GM19463 (cell line): ENCODE results near the gene TEX47.

ENCODE experiments used
- ATAC-seq: cut with Tn5 transposase; IDR thresholded peaks from one replicate; pipeline ENCODE4 v1.9.1; 2021; ENCODE audit warnings: mild to moderate bottlenecking, moderate library complexity; ENCODE audit not compliant: unreplicated experiment

Gene TEX47

DNA sequence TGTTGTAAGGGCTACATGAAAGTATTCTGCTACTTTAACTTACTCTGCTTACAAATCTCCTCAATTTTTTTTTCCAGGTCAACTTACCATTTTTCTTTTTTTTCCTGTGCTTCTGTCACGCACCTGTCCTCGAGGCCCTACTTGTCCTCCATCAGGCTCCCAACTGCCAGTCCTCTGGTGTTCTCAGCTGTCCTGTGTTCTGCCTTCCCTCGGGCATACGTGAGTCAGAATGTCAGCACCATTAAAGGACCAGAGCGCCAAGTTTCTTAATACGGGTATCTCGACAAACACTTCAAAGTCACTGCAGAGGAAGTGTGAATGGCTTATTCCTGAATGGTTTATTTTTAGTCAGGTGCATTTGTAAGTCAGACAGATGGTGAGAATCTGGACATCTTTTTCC, at the start of gene TEX47:
Gene TEX47 (minus strand): TSS at position 185 of the 400 bp plus-strand sequence. CDS start 795 bp downstream, outside the sequence.
- ATAC-seq, result no peak

DNA sequence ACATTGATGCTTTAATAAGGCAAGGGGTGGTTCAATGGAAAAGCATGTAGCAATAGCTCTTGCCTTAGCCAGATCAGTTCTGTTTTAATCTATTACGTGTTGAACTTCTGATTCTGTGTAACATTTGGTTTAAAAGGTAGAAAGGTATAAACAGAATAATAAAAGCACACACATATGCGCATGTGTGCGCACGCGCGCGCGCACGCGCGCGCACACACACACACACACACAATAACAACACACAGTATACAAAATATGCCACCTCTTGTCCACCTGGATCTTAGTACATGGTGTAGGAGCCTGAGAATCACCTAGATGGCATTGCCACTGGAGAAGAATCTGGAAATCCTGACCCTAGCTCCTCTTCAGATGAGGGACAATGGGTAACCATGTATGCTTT, 49.6 kb upstream of the TEX47 start:
- ATAC-seq, result no peak

DNA sequence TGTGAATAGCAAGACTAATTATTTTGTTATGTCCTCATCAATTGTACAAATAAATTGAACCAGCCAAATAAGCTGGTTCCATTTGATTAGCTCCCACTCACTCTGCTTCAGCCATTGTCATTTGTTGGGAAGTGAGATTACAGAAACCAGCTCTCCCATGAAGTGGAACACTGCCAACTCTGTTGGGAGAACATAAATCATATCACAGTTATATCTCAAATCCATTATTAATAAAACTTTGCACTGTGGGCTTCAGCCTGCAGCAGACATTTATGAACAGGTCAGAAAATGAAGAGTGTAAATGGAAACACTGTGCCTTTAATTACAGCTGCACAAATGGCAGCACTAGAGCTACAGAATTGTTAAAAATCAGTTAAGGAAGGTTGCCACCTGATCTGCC, 46.7 kb upstream of the TEX47 start:
- no peak for ATAC-seq

DNA sequence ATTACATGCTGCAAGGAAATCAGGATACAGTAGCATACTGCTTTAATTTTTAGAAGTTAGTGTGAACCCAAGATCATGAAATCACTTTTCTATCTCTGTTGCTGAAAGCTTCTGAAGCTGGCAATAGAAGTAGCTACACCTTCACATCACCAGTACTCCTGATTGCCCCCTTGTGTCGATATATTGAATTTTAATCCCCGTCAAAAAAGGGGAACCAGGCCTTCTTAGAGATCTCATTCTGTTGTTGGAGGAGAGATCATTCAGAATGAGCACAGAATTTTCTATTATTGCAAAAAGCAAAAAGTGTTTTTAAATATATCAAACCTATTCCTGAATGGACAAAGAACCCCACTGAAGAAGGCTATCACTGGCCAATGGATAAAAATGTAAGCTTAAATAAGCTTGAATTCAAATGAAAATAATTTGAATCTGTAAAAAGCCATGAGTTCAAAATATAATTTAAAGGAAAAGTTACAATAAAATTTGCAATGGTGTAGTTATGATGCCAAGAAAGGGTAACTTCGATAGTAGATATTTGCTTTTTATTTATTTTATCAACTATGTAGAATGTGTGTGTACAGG, 39.7 kb upstream of the TEX47 start:
- ATAC-seq, result peak; percentile 92

DNA sequence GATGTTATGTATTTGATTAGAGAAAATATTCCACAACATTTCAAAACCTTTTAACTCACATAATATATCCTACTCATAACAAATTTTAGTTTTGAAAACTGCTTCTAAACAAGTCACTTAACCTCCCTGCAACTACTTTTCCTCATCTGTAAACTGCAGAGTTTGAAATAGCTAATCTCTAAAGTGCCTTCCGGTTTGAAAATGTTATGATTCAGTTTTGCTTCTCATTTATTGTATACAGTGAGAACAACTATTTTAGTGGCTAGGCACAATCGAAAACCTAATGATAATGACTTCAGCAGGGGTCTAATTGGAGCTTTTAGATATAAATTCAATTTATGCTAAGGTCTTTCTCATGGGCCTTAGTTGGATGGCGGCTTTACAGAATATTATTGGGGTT, 30.7 kb upstream of the TEX47 start:
- no peak for ATAC-seq

DNA sequence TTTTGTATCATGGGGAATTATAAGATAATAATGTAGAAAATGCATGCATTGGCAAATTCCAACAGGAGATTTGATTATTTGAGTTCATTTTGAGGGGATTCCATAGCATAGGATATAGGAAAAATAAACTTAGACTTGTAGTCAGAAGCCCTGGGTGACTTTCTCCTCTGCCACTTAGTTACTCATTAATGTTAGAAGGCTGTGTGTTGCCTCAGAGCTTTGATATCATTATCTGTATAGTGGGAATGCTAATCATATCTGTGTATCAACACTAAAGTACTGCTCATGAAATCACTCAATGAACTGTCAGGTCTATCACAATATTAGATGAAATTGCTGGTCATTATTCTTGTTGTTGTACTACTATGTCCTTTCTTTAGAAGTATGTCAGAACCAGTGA, 23.0 kb upstream of the TEX47 start:
- no peak for ATAC-seq

DNA sequence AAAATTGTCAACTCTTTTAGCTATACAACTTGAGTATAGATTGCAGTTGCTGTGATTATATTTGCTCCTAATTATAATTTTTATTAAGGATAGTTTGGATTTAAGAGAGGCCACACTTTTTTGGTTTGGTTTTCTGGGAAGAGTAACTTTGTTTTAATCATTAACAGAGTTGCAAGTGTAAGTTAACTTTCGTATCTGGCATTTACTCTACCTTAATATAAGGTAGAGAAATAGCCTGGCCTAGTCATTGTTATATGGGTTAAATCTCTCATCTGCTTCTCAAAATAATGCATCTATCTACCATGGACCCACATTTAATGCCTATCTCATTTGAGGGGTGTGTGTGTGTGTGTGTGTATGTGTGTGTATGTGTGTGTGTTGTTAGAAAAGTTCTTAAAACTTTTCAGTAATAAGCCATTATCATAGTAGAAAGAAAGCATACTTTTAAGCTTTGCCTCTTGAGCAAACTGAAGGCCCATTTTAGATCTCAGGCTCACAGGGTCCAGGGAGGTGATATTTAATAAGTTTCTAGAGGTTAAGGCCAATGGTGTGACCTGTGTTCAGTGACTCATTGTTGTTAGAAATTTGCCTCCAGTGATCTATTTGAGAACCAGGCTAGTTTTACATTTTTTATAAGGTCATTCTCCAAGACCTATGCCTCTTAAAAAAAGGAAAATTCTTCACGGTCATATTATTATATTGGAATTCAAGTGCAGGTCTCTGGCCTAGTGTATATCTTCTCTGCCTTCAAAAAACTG, 10.9 kb upstream of the TEX47 start:
- no peak for ATAC-seq

DNA sequence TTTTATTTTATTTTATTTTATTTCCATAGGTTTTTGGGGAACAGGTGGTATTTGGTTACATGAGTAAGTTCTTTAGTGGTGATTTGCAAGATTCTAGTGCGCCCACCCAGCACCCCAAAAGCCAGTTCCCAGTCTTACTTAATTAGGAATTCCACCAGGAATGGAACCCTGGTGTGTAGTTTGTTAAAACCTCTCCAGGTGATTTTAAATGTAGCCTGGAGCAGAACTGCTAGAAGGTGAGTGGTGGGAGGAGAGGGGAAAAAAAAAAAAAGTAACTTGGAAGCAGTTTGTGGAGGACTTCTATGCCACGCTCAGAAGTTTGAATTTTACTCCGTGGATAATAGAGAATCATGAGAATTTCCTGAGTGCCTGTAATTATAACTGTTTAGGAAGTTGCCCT, 5.5 kb upstream of the TEX47 start:
- no peak for ATAC-seq

DNA sequence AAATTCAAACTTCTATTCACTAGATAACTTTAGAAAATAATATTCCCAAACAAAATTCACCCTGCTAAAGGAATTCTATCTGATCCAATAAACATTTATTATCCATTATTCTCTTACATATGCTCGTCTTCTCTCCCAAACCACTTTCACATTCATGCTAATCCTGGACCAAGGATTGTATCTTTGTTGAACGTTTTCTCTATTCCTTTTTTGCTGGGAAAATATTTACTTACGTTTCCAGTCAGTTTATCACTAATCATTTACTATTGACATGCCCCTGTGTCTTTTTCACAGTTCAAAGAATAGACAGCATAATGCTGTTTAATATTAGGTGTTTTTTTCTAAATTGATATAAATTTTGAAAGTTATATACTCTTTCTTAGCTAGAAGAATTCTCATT, 3.2 kb downstream of the TEX47 start:
- ATAC-seq, result no peak

DNA sequence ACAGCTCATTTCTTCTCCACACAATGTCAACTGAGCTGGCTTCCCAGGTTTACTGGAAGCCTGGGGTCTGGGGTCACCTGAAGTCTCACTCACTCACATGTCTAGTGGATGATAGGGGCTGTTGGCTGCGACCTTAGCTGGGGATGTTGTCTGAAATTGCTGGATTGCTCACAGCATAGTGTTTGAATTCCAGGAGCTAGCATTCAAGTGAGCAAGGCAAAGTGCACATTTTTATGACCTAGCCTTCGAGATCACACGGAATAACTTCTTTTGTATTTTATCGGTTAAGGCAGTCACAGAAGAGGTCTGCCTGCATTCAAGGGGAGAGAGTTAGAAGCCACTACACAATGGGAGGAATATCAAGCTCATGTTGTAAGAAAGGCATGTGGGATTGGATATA, 3.6 kb downstream of the TEX47 start:
- ATAC-seq, result no peak

DNA sequence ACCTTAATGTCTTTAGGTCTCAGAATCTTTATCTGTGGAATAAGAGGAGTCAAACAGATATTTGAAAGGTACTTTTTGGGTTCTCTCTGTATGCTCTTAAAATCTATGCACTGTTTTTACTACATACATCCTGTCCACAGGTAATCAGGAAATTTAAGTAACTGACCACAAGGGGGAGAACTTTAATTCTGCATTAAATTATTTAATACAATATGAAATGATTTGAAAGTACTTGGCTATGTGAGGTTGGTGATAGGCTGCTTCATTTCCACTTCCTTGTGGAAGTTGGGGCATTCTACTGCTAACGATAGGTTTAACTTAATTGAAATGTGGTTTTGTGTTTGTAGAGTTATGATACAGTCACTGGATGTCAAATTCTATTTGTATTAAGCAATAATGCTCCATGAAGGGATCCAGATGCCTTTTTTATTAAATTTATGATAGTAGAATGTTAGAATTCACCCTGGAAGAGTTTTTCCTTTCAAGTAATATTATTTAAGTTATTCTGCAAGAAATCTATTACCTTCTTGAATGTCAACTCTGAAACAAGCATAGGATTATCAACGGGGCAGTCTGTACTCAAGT, 6.0 kb downstream of the TEX47 start:
- ATAC-seq, result no peak

DNA sequence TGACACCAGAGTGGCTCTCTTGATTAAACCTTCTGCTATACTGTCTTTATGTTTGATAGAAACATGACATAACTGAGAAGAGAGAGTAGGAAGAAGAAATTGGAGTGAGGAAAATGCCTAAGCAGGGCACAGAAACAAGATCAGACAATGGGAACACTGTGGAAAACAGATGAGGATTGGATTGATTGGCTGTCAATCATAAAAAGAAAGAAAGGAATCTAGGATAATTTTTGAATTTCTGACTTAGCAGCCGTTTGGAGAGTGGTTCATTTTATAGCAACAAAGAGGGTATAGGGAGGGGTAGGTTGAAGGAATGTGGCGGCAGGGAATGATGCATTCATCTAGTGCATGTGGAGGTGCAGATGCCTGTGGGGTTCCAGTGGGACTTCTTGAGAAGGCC, 7.8 kb downstream of the TEX47 start:
- no peak for ATAC-seq

DNA sequence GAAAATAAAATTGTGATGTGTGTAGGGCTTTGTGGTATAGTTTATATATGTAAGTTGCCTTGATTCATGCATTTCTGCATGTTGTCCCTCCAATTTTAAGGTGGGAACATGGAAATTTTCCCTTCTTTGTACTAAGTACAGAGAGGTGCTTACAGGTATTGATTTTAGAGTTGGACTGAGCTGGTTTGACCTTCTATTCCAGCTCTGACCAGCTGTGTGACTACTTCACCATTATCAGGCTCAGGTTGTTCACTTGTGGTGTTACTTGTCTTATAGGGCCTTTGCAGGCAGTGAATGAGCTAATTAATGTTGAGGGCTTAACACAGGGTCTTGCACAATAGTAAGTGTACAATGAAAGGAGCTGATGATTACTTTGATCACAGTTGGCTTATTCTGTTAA, 19.7 kb downstream of the TEX47 start:
- ATAC-seq, result no peak

DNA sequence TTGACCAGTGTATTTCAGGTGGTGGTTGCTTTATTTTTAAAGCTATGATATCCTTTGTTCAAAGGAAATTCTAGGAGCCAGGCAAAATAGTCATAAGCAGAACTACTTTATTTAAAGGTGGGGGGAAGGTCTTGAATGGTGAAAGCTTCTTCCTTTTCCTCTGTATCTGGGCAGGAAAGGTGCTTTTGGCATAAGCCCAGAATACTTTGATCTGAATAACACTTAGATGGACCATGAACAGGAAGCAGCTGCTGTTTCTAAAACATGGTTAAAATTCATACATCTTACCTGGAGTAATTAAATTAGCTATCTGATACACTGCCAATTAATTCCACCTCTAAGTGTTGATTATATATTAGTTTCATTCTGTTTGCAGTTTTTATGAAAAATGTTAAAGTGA, 22.8 kb downstream of the TEX47 start:
- ATAC-seq, result no peak

DNA sequence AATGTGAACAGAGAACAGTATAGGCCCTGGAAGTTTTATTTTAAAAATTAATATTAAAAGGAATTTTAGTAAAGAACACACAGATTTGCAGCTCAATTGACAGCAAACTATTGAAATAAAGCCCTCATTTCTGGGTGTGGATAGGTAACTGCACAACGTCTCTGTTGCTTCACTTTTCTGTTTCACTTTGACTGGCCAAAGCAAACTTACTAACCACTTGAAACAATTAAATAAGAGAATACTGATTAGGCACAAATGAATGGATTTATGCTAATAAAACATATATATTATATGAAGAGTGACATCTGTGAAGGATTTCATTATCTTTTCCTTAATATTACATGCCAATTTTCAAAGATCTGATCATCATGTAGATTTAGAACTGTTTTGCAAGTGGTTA, 24.1 kb downstream of the TEX47 start:
- peak; percentile 81 for ATAC-seq

DNA sequence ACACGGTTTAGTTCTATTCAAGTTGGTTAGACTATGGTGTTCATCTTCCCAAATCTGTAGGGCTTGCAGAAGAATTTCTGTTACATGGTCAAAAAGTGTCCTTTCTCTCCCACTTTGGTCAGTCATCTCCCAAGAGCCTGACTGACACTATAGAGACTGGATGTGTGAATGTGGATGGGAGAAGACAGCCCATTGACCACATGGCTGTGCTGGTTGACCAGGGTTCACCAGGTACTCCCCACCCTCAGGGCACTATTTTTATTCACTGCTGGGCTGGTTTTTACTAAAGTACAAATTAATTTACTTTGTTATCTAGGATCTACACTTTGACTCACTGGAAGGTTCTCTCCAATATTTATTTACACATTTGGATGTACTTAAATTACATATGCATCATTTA, 33.8 kb downstream of the TEX47 start:
- ATAC-seq, result no peak

DNA sequence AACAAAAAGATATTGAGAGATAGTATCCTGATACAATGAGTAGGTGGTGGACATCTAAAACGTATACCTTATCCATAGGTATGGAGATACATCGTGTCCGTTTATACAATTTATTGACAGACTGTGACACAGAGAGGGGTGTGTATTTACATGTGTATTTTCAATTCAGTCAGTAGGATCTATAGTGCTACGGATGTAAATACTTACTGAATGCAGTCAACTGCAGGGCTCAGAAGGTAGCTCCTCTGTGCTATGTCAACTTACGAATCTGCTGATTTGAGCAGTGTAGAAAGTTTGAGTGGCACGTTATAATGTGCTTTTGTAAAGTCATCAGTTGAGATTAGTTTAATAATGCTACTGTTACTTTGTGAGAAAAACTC, 35.4 kb downstream of the TEX47 start:
- ATAC-seq, result no peak

DNA sequence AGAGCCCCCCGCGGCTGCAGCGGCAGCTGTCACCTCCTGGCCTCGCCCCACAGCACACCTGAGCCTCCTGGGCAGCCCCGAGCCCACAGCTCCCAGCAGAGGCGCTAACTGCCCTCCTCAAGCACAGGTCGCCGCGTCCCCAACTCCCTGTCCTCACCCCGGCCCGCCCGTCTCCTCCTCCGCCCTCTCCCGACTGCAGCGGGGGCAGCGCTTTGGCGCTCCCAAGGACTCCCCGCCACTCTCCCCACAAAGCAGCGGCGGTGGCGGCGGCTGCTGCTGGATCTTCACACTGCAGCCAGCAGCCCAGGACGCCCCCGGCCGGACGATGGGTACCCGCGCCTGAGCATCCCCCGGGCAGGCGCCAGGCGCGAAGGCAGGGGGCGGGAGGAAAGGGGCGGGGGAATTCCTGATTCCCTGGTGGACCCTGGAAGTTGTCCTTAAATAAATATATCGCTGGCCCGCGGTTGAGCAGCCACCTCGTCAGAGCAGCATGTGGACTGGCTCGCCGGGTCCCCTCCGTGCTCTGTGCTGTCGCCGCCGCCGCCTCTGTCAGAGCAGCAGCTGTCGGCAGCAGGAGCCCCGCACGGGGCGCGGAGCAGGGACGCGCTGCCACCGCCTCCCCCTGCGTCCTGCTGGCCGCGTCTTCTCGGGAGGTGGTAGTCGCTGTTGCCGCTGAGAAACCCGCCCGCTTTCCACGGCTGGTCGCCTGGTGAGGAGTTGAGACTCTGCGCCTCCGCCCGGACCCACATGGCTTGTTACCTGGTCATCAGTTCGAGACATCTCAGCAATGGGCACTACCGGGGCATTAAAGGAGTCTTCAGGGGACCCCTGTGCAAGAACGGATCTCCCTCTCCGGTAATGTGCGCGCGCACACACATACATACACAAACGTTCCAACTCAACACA, 36.1 kb downstream of the TEX47 start, which contains the start of gene ZNF804B:
Gene ZNF804B (plus strand): TSS at position 471 of the 906 bp plus-strand sequence. CDS start 277 bp downstream, at position 748.
- peak; percentile 39 for ATAC-seq

DNA sequence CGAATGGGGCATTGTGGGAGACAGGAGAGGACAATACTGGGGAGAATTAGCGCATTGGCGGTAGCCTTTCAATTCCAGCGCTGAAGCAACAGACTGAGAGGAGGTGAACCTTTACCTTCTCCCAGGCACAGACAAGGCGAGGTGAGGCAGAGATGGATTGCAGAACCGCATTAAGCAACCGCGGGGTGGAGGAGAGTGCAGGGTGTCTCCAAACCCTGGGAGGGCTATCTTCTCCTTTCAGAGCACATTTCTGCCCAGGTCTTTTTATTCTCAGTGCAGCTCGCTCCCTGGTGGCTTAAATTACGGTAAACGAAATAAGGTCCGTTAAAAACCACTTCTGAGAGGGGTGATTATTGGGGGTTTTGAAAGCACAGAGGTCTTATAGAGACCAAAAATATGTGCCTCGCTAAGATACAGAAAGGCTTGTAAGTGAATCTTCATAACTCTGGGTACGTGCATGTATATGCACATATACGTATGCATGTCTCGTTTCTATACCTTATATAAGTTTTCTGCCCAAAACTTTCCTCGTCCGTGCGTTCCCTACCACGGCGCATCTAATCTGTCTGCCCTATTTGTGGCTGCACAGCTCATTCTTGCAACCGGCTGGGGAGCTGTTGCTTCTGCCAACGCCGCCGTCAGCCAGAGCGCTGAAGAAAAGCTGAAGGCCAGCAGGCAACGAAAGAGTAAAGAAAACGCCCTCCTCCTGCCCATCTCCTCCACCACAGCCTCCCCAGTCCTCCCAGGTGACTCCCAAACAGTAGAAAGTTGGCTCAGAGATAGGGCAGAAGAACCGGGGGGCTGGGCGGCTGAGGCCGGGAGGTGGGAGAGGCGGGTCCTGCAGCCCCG, 36.9 kb downstream of the TEX47 start:
- ATAC-seq, result peak; percentile 21

DNA sequence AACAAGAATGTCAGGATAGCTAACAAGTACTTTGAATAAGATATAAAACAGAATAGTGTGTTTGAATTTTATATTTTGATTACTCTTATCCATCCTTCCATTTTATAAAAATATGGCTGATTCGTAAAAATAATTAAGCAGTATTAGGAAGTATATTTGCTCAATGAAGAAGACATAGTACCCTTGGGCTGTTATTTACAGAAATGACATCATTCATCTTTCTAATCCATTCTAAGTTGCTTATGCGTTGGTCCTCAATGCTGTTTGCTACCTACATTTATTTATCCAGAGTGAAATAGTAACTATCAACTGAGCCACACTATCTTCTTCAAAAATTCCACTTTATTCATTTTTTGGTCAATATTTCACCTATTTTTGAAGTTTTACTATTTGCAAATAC, 38.2 kb downstream of the TEX47 start:
- no peak for ATAC-seq
